Neutrophil (primary cell): ENCODE data around the gene CUTC.

ENCODE experiments used
- H3K27ac ChIP-seq: fragments of 200-600 bp; sonication (generic); 2 replicates; pipeline ENCODE4 v1.5.1; 2016; ENCODE audit warnings: mild to moderate bottlenecking, moderate library complexity
- H3K27me3 ChIP-seq: fragments of 200-600 bp; sonication (generic); 2 replicates; pipeline ENCODE4 v1.6.0; 2016; ENCODE audit warnings: mild to moderate bottlenecking
- H3K36me3 ChIP-seq: fragments of 200-600 bp; sonication (generic); 2 replicates; pipeline ENCODE4 v1.5.1; 2017
- H3K4me1 ChIP-seq, 2 experiments: fragments of 200-600 bp in 1 of 2; sonication (generic) in 1 of 2; 1 replicate in 1 of 2; 2 replicates in 1 of 2; pipeline versions ENCODE4 v1.5.1 to v1.6.1; 2013 to 2016; ENCODE audit warnings: low read depth in 1 of 2, low read length in 1 of 2, mild to moderate bottlenecking in 1 of 2, moderate library complexity in 1 of 2; ENCODE audit not compliant: control insufficient read depth in 1 of 2, insufficient read depth in 1 of 2
- H3K4me3 ChIP-seq, 2 experiments: fragments of 200-600 bp in 1 of 2; sonication (generic) in 1 of 2; 1 replicate in 1 of 2; 2 replicates in 1 of 2; pipeline ENCODE4 v1.5.1; 2013 to 2016; ENCODE audit warnings: low read depth in 1 of 2, low read length in 1 of 2, mild to moderate bottlenecking in 1 of 2, moderate library complexity in 1 of 2
- H3K9me3 ChIP-seq: fragments of 200-600 bp; sonication (generic); 2 replicates; pipeline ENCODE4 v1.5.1; 2016
- CTCF ChIP-seq: fragments of 200-600 bp; sonication (generic); IDR thresholded peaks from 2 replicates; pipeline ENCODE4 v1.5.1; 2016; ENCODE audit warnings: antibody characterized with exemption

The CUTC gene

GRCh38 chr10:99804471-99804870 is 72.4 kb downstream of the CUTC start:
- Histone ChIP-seq H3K27me3 (no peaks in the 10 kb centered on the region), H3K36me3 (no peaks in the 10 kb centered on the region), H3K4me1 (no peaks in the 10 kb centered on the region), H3K27ac (no peak overlapping the region), H3K4me3 (no peak overlapping the region), H3K9me3 (no peaks in the 10 kb centered on the region)
- TF ChIP-seq CTCF: no peak

GRCh38 chr10:99805190-99805589 is 73.2 kb downstream of the CUTC start:
- Histone ChIP-seq H3K27me3 (no peaks in the 10 kb centered on the region), H3K9me3 (no peaks in the 10 kb centered on the region), H3K27ac (no peak overlapping the region), H3K36me3 (no peaks in the 10 kb centered on the region), H3K4me1 (no peaks in the 10 kb centered on the region), H3K4me3 (no peak overlapping the region)
- no peak for TF ChIP-seq CTCF
